Measurements from ENCODE around the gene ISYNA1. TPM values are rescaled to one million over a fixed set of nuclear protein-coding genes. Genes with fewer than 3 reads are reported as not detected.
A peak's percentile ranks its signal among the peaks of the same experiment; 100 is the strongest.

ISYNA1 gene
- total and polyA plus RNA-seq, 2 of the 13 experiments (the other 11 are each of a cell fraction or from before 2014, with no cell fraction given), result 29.6 to 48.5 TPM

DNA sequence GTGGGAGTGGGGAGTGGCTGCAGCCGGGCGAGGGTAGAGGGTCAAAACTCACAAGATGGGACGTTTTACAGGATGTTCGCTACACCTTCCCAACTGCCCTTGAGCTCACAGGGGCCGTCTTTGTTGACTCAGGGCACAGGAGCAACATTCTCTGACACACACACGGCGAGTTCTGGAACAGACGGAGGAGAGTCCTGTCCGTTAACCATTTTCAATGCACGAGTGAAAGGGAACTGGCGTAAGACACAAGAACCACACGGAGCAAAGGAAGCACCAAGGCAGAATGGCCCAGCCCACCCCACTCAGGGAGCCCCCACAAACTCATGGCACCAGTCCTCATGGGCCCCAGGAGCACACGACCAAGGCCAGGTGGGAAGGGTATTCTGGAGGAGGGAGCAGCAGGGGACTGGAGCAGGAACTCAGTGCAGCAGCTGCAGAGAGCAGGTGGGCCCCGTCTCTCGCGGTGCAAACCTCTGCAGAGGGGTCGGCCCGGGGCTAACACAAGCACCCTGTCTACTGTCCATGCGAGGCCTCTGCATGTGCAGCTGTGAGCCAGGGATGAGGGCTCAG is 37.9 kb upstream of the ISYNA1 start (continued):
- TF ChIP-seq, protein P1, sequence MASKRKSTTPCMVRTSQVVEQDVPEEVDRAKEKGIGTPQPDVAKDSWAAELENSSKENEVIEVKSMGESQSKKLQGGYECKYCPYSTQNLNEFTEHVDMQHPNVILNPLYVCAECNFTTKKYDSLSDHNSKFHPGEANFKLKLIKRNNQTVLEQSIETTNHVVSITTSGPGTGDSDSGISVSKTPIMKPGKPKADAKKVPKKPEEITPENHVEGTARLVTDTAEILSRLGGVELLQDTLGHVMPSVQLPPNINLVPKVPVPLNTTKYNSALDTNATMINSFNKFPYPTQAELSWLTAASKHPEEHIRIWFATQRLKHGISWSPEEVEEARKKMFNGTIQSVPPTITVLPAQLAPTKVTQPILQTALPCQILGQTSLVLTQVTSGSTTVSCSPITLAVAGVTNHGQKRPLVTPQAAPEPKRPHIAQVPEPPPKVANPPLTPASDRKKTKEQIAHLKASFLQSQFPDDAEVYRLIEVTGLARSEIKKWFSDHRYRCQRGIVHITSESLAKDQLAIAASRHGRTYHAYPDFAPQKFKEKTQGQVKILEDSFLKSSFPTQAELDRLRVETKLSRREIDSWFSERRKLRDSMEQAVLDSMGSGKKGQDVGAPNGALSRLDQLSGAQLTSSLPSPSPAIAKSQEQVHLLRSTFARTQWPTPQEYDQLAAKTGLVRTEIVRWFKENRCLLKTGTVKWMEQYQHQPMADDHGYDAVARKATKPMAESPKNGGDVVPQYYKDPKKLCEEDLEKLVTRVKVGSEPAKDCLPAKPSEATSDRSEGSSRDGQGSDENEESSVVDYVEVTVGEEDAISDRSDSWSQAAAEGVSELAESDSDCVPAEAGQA (IDR thresholded peaks at IDR 0.05; ENCODE audit: low read depth), result no peak
- TF ChIP-seq, protein P1 (CRISPR knock-in tag; IDR thresholded peaks at IDR 0.05; ENCODE audit: borderline replicate concordance), result no peak
- TF ChIP-seq SIX1 (CRISPR knock-in tag; IDR thresholded peaks at IDR 0.05; ENCODE audit: borderline replicate concordance), result no peak
- no peak for TF ChIP-seq ZFP37 (CRISPR knock-in tag; IDR thresholded peaks at IDR 0.05; ENCODE audit: borderline replicate concordance)
- TF ChIP-seq ZNF605 (CRISPR knock-in tag; IDR thresholded peaks at IDR 0.05), result peak; percentile 68; the same call in 1 of the 2 replicates
- TF ChIP-seq, protein P2, sequence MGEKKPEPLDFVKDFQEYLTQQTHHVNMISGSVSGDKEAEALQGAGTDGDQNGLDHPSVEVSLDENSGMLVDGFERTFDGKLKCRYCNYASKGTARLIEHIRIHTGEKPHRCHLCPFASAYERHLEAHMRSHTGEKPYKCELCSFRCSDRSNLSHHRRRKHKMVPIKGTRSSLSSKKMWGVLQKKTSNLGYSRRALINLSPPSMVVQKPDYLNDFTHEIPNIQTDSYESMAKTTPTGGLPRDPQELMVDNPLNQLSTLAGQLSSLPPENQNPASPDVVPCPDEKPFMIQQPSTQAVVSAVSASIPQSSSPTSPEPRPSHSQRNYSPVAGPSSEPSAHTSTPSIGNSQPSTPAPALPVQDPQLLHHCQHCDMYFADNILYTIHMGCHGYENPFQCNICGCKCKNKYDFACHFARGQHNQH (CRISPR knock-in tag; IDR thresholded peaks at IDR 0.05), result peak; percentile 67; the same call in 1 of the 2 replicates
- TF ChIP-seq, protein P3, sequence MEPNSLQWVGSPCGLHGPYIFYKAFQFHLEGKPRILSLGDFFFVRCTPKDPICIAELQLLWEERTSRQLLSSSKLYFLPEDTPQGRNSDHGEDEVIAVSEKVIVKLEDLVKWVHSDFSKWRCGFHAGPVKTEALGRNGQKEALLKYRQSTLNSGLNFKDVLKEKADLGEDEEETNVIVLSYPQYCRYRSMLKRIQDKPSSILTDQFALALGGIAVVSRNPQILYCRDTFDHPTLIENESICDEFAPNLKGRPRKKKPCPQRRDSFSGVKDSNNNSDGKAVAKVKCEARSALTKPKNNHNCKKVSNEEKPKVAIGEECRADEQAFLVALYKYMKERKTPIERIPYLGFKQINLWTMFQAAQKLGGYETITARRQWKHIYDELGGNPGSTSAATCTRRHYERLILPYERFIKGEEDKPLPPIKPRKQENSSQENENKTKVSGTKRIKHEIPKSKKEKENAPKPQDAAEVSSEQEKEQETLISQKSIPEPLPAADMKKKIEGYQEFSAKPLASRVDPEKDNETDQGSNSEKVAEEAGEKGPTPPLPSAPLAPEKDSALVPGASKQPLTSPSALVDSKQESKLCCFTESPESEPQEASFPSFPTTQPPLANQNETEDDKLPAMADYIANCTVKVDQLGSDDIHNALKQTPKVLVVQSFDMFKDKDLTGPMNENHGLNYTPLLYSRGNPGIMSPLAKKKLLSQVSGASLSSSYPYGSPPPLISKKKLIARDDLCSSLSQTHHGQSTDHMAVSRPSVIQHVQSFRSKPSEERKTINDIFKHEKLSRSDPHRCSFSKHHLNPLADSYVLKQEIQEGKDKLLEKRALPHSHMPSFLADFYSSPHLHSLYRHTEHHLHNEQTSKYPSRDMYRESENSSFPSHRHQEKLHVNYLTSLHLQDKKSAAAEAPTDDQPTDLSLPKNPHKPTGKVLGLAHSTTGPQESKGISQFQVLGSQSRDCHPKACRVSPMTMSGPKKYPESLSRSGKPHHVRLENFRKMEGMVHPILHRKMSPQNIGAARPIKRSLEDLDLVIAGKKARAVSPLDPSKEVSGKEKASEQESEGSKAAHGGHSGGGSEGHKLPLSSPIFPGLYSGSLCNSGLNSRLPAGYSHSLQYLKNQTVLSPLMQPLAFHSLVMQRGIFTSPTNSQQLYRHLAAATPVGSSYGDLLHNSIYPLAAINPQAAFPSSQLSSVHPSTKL (CRISPR knock-in tag; IDR thresholded peaks at IDR 0.05), result peak; percentile 65
- TF ChIP-seq, protein P4, sequence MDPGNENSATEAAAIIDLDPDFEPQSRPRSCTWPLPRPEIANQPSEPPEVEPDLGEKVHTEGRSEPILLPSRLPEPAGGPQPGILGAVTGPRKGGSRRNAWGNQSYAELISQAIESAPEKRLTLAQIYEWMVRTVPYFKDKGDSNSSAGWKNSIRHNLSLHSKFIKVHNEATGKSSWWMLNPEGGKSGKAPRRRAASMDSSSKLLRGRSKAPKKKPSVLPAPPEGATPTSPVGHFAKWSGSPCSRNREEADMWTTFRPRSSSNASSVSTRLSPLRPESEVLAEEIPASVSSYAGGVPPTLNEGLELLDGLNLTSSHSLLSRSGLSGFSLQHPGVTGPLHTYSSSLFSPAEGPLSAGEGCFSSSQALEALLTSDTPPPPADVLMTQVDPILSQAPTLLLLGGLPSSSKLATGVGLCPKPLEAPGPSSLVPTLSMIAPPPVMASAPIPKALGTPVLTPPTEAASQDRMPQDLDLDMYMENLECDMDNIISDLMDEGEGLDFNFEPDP (CRISPR knock-in tag; conservative IDR thresholded peaks at IDR 0.05), result no peak
- TF ChIP-seq, protein P5, sequence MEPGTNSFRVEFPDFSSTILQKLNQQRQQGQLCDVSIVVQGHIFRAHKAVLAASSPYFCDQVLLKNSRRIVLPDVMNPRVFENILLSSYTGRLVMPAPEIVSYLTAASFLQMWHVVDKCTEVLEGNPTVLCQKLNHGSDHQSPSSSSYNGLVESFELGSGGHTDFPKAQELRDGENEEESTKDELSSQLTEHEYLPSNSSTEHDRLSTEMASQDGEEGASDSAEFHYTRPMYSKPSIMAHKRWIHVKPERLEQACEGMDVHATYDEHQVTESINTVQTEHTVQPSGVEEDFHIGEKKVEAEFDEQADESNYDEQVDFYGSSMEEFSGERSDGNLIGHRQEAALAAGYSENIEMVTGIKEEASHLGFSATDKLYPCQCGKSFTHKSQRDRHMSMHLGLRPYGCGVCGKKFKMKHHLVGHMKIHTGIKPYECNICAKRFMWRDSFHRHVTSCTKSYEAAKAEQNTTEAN (CRISPR knock-in tag; conservative IDR thresholded peaks at IDR 0.05), result no peak; the same call in 1 of the 2 replicates
- TF ChIP-seq ZNF326 (CRISPR knock-in tag; IDR thresholded peaks at IDR 0.05; ENCODE audit: borderline replicate concordance), result no peak
- TF ChIP-seq PHF21A (CRISPR knock-in tag; IDR thresholded peaks at IDR 0.05), result peak; percentile 80
- TF ChIP-seq CEBPB (IDR thresholded peaks at IDR 0.05; ENCODE audit: borderline replicate concordance, low read depth, low read length), result no peak
- no peak for TF ChIP-seq U2AF1 (optimal IDR thresholded peaks at IDR 0.05; ENCODE audit: low read depth, low read length)
- TF ChIP-seq IRF2 (CRISPR knock-in tag; IDR thresholded peaks at IDR 0.05), result 0 out of 2 replicates have a peak, but pooled peaks have one; percentile 37
- TF ChIP-seq EZH2 (conservative IDR thresholded peaks at IDR 0.05; ENCODE audit: low read depth, low read length), result no peak
- no peak for TF ChIP-seq FOXC1 (CRISPR knock-in tag; IDR thresholded peaks at IDR 0.05; ENCODE audit: borderline replicate concordance)
